Loucy (cell line): Measurements from ENCODE around the gene CEP85L.

Source experiments
- CTCF ChIP-seq: fragments of 200-600 bp; sonication (generic); conservative IDR thresholded peaks from 2 replicates; pipeline ENCODE4 v1.5.1; 2014; ENCODE audit warnings: mild to moderate bottlenecking, antibody characterized with exemption, low read length
- EZH2phosphoT487 ChIP-seq: fragments of 200-600 bp; IDR thresholded peaks from 2 replicates; pipeline ENCODE4 v1.6.1; 2018; ENCODE audit warnings: antibody characterized with exemption, mild to moderate bottlenecking, moderate library complexity, borderline replicate concordance

GRCh38 chr6:118659513-118660217 lies 8.3 kb upstream of the CEP85L start:
- TF ChIP-seq EZH2phosphoT487 (no peak), CTCF (no peak)
